Ascending aorta (tissue), 2 donors: ENCODE measurements around the gene FHOD3. TPM values are rescaled to one million over a fixed set of nuclear protein-coding genes. Genes with fewer than 3 reads are reported as not detected.

Experiments
- DNase-seq, 2 donors: peaks; one replicate each; pipeline ENCODE4 v3.0.0-alpha.2; 2019; ENCODE audit warnings: low spot score in 2 of 2
- H3K27ac ChIP-seq, 2 donors: fragments of 200-600 bp; sonication (generic); one replicate each; pipeline ENCODE4 v1.5.1; 2016 to 2017; ENCODE audit warnings: mild to moderate bottlenecking in 1 of 2
- H3K27me3 ChIP-seq: fragments of 200-600 bp; sonication (generic); one replicate; pipeline ENCODE4 v1.5.1; 2017
- H3K36me3 ChIP-seq, 2 donors: fragments of 200-600 bp; sonication (generic); one replicate each; pipeline ENCODE4 v1.5.1; 2016
- H3K4me1 ChIP-seq, 2 donors: fragments of 200-600 bp; sonication (generic); one replicate each; pipeline ENCODE4 v1.5.1; 2016 to 2017; ENCODE audit warnings: mild to moderate bottlenecking in 1 of 2
- H3K4me3 ChIP-seq, 2 donors: fragments of 200-600 bp; sonication (generic); one replicate each; pipeline ENCODE4 v1.5.1; 2016 to 2017; ENCODE audit warnings: mild to moderate bottlenecking in 1 of 2
- H3K9me3 ChIP-seq, 2 donors: fragments of 200-600 bp; sonication (generic); one replicate each; pipeline ENCODE4 v1.5.1; 2016
- intact Hi-C: fragments of 100-400 bp; cut with DNase I; formaldehyde crosslinking; loops from one replicate; pipeline ENCODE4 v1.15.1; 2023
- total RNA-seq: library from RNA; depleted of rRNA; stranded (reverse); fragments of >200 nt; gene quantifications from one replicate; pipeline ENCODE4 v1.1.0, GENCODE V29; 2016
- TF ChIP-seq, protein P1 (sequence below), 3 experiments: fragments of 200-600 bp in 2 of 3; fragments of 450-650 bp in 1 of 3; sonication (generic) in 2 of 3; IDR thresholded peaks; one replicate each; pipeline ENCODE4 v1.5.1; 2016 to 2019; ENCODE audit warnings: antibody characterized with exemption in 3 of 3, mild to moderate bottlenecking in 1 of 3, moderate library complexity in 1 of 3

Gene FHOD3
- total RNA-seq, 1 donor from 2014 or later: 12.7 TPM

DNA sequence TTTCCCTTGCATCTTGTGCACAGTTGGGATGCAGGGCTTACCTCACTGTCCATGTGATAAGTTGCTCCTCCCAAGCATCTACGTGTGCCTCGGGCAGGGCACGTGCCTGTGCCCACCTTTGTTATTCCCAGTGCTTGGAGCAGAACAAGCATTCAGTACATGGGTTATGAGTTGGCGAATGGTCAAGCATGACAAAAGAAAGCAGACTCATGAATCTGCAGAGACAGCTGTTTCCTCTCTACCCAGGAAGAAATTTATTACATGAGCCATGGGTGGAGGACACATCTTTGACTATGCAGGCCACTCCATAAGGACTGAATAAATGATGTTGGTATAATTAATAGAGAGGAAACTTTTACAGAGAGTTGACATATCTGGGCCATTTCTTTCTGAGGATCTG is 403.4 kb downstream of the FHOD3 start:
- no peak overlapping the region for H3K4me3 ChIP-seq
- H3K9me3 ChIP-seq: no peaks in the 10 kb centered on the region
- TF ChIP-seq, protein P1, sequence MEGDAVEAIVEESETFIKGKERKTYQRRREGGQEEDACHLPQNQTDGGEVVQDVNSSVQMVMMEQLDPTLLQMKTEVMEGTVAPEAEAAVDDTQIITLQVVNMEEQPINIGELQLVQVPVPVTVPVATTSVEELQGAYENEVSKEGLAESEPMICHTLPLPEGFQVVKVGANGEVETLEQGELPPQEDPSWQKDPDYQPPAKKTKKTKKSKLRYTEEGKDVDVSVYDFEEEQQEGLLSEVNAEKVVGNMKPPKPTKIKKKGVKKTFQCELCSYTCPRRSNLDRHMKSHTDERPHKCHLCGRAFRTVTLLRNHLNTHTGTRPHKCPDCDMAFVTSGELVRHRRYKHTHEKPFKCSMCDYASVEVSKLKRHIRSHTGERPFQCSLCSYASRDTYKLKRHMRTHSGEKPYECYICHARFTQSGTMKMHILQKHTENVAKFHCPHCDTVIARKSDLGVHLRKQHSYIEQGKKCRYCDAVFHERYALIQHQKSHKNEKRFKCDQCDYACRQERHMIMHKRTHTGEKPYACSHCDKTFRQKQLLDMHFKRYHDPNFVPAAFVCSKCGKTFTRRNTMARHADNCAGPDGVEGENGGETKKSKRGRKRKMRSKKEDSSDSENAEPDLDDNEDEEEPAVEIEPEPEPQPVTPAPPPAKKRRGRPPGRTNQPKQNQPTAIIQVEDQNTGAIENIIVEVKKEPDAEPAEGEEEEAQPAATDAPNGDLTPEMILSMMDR (IDR thresholded peaks at IDR 0.05): no peak
- intact Hi-C loops: no loop called here
- H3K27me3 ChIP-seq: no peaks in the 10 kb centered on the region
- no peak for DNase-seq
- H3K27ac ChIP-seq: no peak overlapping the region
- H3K4me1 ChIP-seq: no peaks in the 10 kb centered on the region
- no peaks in the 10 kb centered on the region for H3K36me3 ChIP-seq

DNA sequence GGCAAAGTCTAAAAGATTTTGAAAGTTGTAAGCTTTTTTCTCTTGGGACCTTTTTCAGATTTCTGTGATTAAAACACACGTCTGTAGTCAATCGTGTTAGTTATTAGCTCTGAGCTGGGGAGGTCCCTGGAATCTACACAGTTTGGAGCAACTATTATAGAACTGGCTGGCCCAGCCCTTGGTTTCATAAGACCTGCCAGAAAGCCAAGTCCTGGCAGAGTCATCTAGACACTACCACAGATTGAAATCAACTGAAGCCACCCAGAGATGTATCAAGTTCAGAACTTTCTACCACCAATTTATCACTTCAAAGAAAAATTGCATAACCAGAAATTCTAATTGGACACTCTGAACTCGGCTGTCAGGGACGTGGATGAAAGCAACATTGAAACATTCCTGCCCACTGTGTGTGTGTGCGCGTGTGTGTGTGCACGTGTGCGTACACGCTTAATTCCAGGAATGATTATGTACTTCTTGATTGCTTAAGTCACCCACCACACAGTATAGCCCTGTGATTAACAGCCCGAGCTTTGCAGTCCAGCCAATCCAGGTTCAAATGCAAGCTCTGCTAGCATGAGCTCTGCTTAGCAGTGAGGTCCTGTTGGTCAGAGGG is 405.0 kb downstream of the FHOD3 start:
- TF ChIP-seq, protein P1 (IDR thresholded peaks at IDR 0.05): no peak
- Histone ChIP-seq H3K4me1 (no peaks in the 10 kb centered on the region), H3K27me3 (no peaks in the 10 kb centered on the region), H3K27ac (no peak overlapping the region), H3K36me3 (peaks cover 0 to 1% of the 10 kb centered on the region in 2 donors), H3K4me3 (no peak overlapping the region), H3K9me3 (no peaks in the 10 kb centered on the region)
- no peak for DNase-seq
- intact Hi-C loops: no loop called here

DNA sequence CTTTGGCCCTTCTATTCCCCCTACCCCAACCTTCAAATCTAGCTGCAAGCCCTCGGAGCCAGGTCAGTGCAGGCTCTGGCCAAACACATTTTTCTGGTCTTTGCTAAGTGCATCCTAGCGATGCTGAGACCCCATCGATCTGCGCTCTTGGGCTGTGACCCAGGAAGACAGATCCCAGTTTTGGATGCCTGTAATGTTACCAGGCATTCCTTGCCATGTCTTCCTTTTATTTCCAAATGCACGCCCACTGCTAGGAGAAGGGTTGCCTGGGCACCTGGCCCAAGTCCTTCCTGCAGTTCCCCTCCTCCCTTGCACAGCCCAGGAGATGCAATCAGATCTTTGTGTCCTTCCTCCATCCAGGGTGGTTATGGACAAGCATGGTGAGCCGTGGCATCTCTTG is 406.6 kb downstream of the FHOD3 start:
- intact Hi-C loops: no loop called here
- Histone ChIP-seq H3K4me3 (no peak overlapping the region), H3K9me3 (no peaks in the 10 kb centered on the region), H3K4me1 (no peaks in the 10 kb centered on the region), H3K27me3 (no peaks in the 10 kb centered on the region), H3K36me3 (peaks cover 0 to 7% of the 10 kb centered on the region in 2 donors), H3K27ac (no peak overlapping the region)
- DNase-seq: no peak
- TF ChIP-seq, protein P1 (IDR thresholded peaks at IDR 0.05): no peak

DNA sequence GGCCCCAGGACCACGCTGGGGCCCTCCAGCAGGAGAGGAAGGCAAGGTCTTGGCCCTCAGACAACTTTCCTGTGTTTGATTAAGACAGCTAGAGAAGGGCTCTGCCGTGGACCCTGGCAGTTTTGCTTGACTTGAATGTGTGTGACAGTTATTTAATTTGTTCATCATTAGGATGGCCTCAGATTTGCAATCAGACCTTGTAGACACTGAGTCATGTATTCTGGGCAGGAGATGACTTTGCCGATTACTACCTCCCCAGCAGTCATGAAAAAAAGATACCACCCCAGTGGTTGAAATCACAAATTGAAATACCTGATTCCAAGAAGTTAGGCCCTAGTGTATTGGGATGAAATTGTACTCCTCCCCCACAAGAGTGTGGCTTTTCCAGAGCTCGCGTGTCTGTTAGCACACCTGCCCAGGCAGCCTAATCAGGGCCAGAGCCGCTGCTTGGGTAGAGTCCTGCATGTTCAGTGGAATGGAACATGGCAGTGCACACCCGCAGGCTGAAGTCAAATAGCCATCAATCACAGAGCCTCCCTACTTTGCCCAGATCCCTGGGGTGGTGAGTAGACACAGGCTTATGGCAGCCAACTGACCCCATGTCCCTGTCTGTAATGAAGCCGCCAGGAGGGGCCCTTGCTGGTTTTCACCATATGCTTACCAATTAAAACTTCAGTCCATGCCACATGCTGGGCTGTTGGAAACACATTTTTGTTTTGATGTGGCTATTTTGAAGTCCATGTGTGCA is 408.8 kb downstream of the FHOD3 start:
- TF ChIP-seq, protein P1 (IDR thresholded peaks at IDR 0.05): no peak
- Histone ChIP-seq H3K4me1 (no peaks in the 10 kb centered on the region), H3K27me3 (no peaks in the 10 kb centered on the region), H3K4me3 (no peak overlapping the region), H3K9me3 (no peaks in the 10 kb centered on the region), H3K27ac (no peak overlapping the region), H3K36me3 (peaks cover 0 to 13% of the 10 kb centered on the region in 2 donors)
- DNase-seq: no peak
- intact Hi-C loops: no loop called here

DNA sequence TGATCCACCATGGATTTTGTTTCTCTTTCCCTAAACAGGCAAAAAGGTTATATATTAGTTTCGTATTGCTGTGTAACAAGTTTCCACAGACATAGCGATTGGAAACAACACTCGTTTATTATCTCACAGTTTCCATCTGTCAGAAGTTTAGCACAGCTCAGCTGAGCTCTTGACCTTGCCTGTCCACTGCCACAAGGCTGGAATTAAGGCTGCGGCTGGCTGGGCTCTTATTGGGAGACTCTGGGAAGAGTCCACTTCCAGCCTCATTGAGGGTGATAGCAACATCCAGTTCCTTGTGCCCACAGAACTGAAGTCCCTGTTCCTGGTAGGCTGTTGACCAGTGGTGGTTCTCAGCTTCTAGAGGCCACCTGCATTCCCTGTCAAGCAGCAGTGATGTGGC is 410.9 kb downstream of the FHOD3 start:
- intact Hi-C loops: no loop called here
- H3K27me3 ChIP-seq: no peaks in the 10 kb centered on the region
- no peak overlapping the region for H3K4me3 ChIP-seq
- no peak overlapping the region for H3K27ac ChIP-seq
- TF ChIP-seq, protein P1 (IDR thresholded peaks at IDR 0.05): no peak
- peaks cover 0 to 13% of the 10 kb centered on the region in 2 donors for H3K36me3 ChIP-seq
- DNase-seq: no peak
- H3K4me1 ChIP-seq: no peaks in the 10 kb centered on the region
- H3K9me3 ChIP-seq: no peaks in the 10 kb centered on the region
